ENCODE data around the gene PUS7L.

- TF ChIP-seq ATF2 (CRISPR knock-in tag; IDR thresholded peaks at IDR 0.05), result no peak
- TF ChIP-seq FOXK1 (CRISPR knock-in tag; IDR thresholded peaks at IDR 0.05; ENCODE audit: borderline replicate concordance, low read depth), result no peak
- no peak for TF ChIP-seq CTCF (CRISPR knock-in tag; IDR thresholded peaks at IDR 0.05)
- TF ChIP-seq RAD21 (CRISPR knock-in tag; IDR thresholded peaks at IDR 0.05), result no peak
- no peak for TF ChIP-seq KAT2B (IDR thresholded peaks at IDR 0.05; ENCODE audit: borderline replicate concordance, low read depth, low read length)
- TF ChIP-seq NFATC3 (CRISPR knock-in tag; IDR thresholded peaks at IDR 0.05), result no peak
- TF ChIP-seq UBTF (CRISPR knock-in tag; IDR thresholded peaks at IDR 0.05), result no peak
- TF ChIP-seq ZNF704 (CRISPR knock-in tag; IDR thresholded peaks at IDR 0.05; ENCODE audit: borderline replicate concordance), result no peak
- no peak for TF ChIP-seq ZNF780A (CRISPR knock-in tag; IDR thresholded peaks at IDR 0.05)
- TF ChIP-seq SIN3B (IDR thresholded peaks at IDR 0.05; ENCODE audit: low read length), result no peak
- TF ChIP-seq CHD4 (IDR thresholded peaks at IDR 0.05; ENCODE audit: borderline replicate concordance, low read length), result no peak
- no peak for TF ChIP-seq RNF2 (conservative IDR thresholded peaks at IDR 0.05; ENCODE audit: low read depth)
Measured at GRCh38 chr12:43744826-43745225, 13.8 kb downstream of the PUS7L start.

All from HepG2 (cell line).